ENCODE results near the gene NTN1.

DNA sequence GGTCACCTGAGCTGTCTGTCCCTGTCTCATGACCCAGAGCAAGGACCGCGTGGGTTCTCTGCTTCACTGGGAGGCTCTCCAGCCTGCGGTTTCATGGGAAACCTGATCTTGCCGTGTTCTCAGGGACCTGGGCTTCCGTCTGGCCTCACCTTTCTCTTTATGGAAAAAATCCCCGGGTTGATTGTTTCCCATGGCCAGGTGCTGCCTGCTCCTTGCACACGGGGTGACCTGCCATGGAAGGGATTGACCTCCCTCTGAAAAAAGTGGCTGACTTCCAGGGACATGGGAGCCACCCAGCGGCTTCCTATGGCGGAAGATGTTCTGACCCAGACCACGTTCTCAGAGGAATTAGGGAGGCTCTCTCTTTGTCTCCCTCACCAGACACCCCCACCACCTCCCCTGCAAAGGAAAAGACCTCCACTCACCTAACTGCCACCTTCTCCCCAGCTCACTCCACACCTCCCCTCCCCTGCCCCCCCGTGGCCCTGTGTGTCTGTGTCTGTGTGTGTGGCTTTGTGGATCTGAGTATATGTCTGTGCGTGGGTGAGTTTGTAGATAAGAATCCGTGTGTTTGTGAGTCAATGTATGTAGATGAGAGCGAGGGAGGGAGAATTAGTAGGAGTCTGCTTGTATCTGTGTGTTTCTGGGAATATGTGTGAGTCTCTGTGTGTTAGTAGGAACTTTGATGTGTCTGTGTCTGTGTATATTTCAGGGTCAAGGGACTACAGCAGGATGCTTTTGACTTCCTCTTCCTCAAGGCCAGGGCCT, 154.6 kb downstream of the NTN1 start:
- TF ChIP-seq ZNF624 (tag by site-specific recombination; IDR thresholded peaks at IDR 0.05) (no peak), ZFP37 (tag by site-specific recombination; IDR thresholded peaks at IDR 0.05) (no peak), HOXA7 (CRISPR knock-in tag; IDR thresholded peaks at IDR 0.05; ENCODE audit: borderline replicate concordance) (no peak)
- TF ChIP-seq, protein P1, sequence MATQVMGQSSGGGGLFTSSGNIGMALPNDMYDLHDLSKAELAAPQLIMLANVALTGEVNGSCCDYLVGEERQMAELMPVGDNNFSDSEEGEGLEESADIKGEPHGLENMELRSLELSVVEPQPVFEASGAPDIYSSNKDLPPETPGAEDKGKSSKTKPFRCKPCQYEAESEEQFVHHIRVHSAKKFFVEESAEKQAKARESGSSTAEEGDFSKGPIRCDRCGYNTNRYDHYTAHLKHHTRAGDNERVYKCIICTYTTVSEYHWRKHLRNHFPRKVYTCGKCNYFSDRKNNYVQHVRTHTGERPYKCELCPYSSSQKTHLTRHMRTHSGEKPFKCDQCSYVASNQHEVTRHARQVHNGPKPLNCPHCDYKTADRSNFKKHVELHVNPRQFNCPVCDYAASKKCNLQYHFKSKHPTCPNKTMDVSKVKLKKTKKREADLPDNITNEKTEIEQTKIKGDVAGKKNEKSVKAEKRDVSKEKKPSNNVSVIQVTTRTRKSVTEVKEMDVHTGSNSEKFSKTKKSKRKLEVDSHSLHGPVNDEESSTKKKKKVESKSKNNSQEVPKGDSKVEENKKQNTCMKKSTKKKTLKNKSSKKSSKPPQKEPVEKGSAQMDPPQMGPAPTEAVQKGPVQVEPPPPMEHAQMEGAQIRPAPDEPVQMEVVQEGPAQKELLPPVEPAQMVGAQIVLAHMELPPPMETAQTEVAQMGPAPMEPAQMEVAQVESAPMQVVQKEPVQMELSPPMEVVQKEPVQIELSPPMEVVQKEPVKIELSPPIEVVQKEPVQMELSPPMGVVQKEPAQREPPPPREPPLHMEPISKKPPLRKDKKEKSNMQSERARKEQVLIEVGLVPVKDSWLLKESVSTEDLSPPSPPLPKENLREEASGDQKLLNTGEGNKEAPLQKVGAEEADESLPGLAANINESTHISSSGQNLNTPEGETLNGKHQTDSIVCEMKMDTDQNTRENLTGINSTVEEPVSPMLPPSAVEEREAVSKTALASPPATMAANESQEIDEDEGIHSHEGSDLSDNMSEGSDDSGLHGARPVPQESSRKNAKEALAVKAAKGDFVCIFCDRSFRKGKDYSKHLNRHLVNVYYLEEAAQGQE (tag by site-specific recombination; IDR thresholded peaks at IDR 0.05): no peak
- TF ChIP-seq, protein P2, sequence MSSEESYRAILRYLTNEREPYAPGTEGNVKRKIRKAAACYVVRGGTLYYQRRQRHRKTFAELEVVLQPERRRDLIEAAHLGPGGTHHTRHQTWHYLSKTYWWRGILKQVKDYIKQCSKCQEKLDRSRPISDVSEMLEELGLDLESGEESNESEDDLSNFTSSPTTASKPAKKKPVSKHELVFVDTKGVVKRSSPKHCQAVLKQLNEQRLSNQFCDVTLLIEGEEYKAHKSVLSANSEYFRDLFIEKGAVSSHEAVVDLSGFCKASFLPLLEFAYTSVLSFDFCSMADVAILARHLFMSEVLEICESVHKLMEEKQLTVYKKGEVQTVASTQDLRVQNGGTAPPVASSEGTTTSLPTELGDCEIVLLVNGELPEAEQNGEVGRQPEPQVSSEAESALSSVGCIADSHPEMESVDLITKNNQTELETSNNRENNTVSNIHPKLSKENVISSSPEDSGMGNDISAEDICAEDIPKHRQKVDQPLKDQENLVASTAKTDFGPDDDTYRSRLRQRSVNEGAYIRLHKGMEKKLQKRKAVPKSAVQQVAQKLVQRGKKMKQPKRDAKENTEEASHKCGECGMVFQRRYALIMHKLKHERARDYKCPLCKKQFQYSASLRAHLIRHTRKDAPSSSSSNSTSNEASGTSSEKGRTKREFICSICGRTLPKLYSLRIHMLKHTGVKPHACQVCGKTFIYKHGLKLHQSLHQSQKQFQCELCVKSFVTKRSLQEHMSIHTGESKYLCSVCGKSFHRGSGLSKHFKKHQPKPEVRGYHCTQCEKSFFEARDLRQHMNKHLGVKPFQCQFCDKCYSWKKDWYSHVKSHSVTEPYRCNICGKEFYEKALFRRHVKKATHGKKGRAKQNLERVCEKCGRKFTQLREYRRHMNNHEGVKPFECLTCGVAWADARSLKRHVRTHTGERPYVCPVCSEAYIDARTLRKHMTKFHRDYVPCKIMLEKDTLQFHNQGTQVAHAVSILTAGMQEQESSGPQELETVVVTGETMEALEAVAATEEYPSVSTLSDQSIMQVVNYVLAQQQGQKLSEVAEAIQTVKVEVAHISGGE (tag by site-specific recombination; conservative IDR thresholded peaks at IDR 0.05; ENCODE audit: low read depth): no peak
- TF ChIP-seq, protein P3, sequence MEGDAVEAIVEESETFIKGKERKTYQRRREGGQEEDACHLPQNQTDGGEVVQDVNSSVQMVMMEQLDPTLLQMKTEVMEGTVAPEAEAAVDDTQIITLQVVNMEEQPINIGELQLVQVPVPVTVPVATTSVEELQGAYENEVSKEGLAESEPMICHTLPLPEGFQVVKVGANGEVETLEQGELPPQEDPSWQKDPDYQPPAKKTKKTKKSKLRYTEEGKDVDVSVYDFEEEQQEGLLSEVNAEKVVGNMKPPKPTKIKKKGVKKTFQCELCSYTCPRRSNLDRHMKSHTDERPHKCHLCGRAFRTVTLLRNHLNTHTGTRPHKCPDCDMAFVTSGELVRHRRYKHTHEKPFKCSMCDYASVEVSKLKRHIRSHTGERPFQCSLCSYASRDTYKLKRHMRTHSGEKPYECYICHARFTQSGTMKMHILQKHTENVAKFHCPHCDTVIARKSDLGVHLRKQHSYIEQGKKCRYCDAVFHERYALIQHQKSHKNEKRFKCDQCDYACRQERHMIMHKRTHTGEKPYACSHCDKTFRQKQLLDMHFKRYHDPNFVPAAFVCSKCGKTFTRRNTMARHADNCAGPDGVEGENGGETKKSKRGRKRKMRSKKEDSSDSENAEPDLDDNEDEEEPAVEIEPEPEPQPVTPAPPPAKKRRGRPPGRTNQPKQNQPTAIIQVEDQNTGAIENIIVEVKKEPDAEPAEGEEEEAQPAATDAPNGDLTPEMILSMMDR (tag by site-specific recombination; IDR thresholded peaks at IDR 0.05): no peak

Data from HEK293 (cell line).